Thyroid gland (tissue), 4 donors: Measurements from ENCODE around the gene ITGB7.

ENCODE experiments used
- CTCF ChIP-seq, 6 experiments: fragments of 200-600 bp in 3 of 6; fragments of 450-650 bp in 3 of 6; sonication (generic) in 3 of 6; IDR thresholded peaks; one replicate each; pipeline ENCODE4 v1.5.1; 2016 to 2019; ENCODE audit warnings: antibody characterized with exemption in 6 of 6, mild to moderate bottlenecking in 2 of 6, inconsistent platforms in 1 of 6, moderate library complexity in 1 of 6
- POLR2A ChIP-seq, 2 donors: fragments of 450-650 bp; IDR thresholded peaks; one replicate each; pipeline ENCODE4 v1.6.1; 2017; ENCODE audit warnings: antibody characterized with exemption in 2 of 2, mild to moderate bottlenecking in 2 of 2, moderate library complexity in 1 of 2

- TF ChIP-seq POLR2A (IDR thresholded peaks at IDR 0.05) = no peak
- no peak for TF ChIP-seq CTCF (IDR thresholded peaks at IDR 0.05)
These were observed 9.9 kb downstream of the ITGB7 start for GRCh38 chr12:53197011-53197640.
